BLaER1 (cell line): ENCODE measurements around the gene SCML1.

Experiments
- H3K27ac ChIP-seq: shearing (Covaris generic); formaldehyde crosslinking; 2 replicates; pipeline ENCODE4 v1.8.1; 2022
- H3K27me3 ChIP-seq: shearing (Covaris generic); formaldehyde crosslinking; 2 replicates; pipeline ENCODE4 v1.8.1; 2022
- H3K36me3 ChIP-seq: shearing (Covaris generic); formaldehyde crosslinking; 2 replicates; pipeline ENCODE4 v1.8.1; 2022
- H3K4me1 ChIP-seq: shearing (Covaris generic); formaldehyde crosslinking; 2 replicates; pipeline ENCODE4 v1.8.1; 2022
- H3K4me2 ChIP-seq: shearing (Covaris generic); formaldehyde crosslinking; 2 replicates; pipeline ENCODE4 v1.8.1; 2022
- H3K4me3 ChIP-seq: shearing (Covaris generic); formaldehyde crosslinking; 2 replicates; pipeline ENCODE4 v1.8.1; 2022
- H3K9ac ChIP-seq: shearing (Covaris generic); formaldehyde crosslinking; 2 replicates; pipeline ENCODE4 v1.8.1; 2022
- H3K9me3 ChIP-seq: shearing (Covaris generic); formaldehyde crosslinking; 2 replicates; pipeline ENCODE4 v1.8.1; 2022
- H4K20me1 ChIP-seq: shearing (Covaris generic); formaldehyde crosslinking; 2 replicates; pipeline ENCODE4 v1.8.1; 2022
- Cebpa-rat ChIP-seq: shearing (Covaris generic); IDR thresholded peaks from 2 replicates; pipeline ENCODE4 v1.8.1; 2022

SCML1 gene

GRCh38 chrX:17737710-17737985, 355 bp downstream of the SCML1 start:
- Histone ChIP-seq H3K36me3 (no peaks in the 10 kb centered on the region), H3K9me3 (no peaks in the 10 kb centered on the region), H4K20me1 (peaks cover 29% of the 10 kb centered on the region), H3K4me1 (peaks cover 14% of the 10 kb centered on the region), H3K4me3 (peak overlapping the region; percentile 55), H3K9ac (no peak overlapping the region), H3K4me2 (peak overlapping the region; percentile 72), H3K27me3 (peaks cover 91% of the 10 kb centered on the region), H3K27ac (no peak overlapping the region)
- no peak for TF ChIP-seq Cebpa-rat

- Histone ChIP-seq H3K4me2 (peak overlapping the region; percentile 72), H3K9me3 (no peaks in the 10 kb centered on the region), H3K27me3 (peaks cover 94% of the 10 kb centered on the region), H3K4me3 (peak overlapping the region; percentile 55), H3K4me1 (peaks cover 14% of the 10 kb centered on the region), H3K36me3 (no peaks in the 10 kb centered on the region), H3K9ac (no peak overlapping the region), H4K20me1 (peaks cover 29% of the 10 kb centered on the region), H3K27ac (no peak overlapping the region)
- TF ChIP-seq Cebpa-rat = no peak
Observed at GRCh38 chrX:17737986-17738713, 857 bp downstream of the SCML1 start.

- no peaks in the 10 kb centered on the region for H3K9me3 ChIP-seq
- H3K9ac ChIP-seq = no peak overlapping the region
- H3K4me3 ChIP-seq = peak overlapping the region; percentile 55
- H3K4me1 ChIP-seq = peaks cover 14% of the 10 kb centered on the region
- H3K27ac ChIP-seq = no peak overlapping the region
- peaks cover 29% of the 10 kb centered on the region for H4K20me1 ChIP-seq
- no peak for TF ChIP-seq Cebpa-rat
- H3K36me3 ChIP-seq = no peaks in the 10 kb centered on the region
- H3K4me2 ChIP-seq = peak overlapping the region; percentile 72
- peaks cover 96% of the 10 kb centered on the region for H3K27me3 ChIP-seq
Observed at GRCh38 chrX:17738737-17739535, 1.6 kb downstream of the SCML1 start.

- no peak overlapping the region for H3K4me3 ChIP-seq
Observed at GRCh38 chrX:17740137-17741122, 3.1 kb downstream of the SCML1 start.

DNA sequence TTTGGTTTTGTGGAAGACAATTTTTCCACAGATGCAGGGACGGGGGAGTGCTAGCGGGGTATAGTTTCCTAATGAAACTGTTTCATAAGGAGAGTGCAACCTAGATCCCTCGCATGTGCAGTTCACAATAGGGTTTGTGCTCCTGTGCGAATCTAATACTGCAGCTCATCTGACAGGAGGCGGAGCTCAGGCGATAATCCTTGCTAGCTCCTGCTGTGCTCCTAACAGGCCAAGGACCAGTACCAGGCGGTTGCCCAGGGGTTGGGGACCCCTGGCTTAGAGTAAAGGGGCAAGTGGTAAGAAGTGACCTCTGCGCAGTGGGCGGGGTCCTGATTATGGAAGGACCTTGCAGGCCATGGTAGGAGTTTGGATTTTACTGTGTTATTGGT, 3.8 kb downstream of the SCML1 start:
- peaks cover 77% of the 10 kb centered on the region for H3K27me3 ChIP-seq
- no peaks in the 10 kb centered on the region for H3K9me3 ChIP-seq
- no peak overlapping the region for H3K4me2 ChIP-seq
- H3K36me3 ChIP-seq = no peaks in the 10 kb centered on the region
- no peak for TF ChIP-seq Cebpa-rat
- peaks cover 14% of the 10 kb centered on the region for H3K4me1 ChIP-seq
- peaks cover 29% of the 10 kb centered on the region for H4K20me1 ChIP-seq
- no peak overlapping the region for H3K9ac ChIP-seq
- H3K4me3 ChIP-seq = no peak overlapping the region
- H3K27ac ChIP-seq = no peak overlapping the region

More at GRCh38 chrX:17740137-17741122, 3.1 kb downstream of the SCML1 start:
- no peaks in the 10 kb centered on the region for H3K9me3 ChIP-seq
- peaks cover 29% of the 10 kb centered on the region for H4K20me1 ChIP-seq
- H3K4me1 ChIP-seq = peaks cover 14% of the 10 kb centered on the region
- no peak overlapping the region for H3K4me2 ChIP-seq
- no peaks in the 10 kb centered on the region for H3K36me3 ChIP-seq
- H3K9ac ChIP-seq = no peak overlapping the region
- peaks cover 84% of the 10 kb centered on the region for H3K27me3 ChIP-seq
- H3K27ac ChIP-seq = no peak overlapping the region
- no peak for TF ChIP-seq Cebpa-rat

DNA sequence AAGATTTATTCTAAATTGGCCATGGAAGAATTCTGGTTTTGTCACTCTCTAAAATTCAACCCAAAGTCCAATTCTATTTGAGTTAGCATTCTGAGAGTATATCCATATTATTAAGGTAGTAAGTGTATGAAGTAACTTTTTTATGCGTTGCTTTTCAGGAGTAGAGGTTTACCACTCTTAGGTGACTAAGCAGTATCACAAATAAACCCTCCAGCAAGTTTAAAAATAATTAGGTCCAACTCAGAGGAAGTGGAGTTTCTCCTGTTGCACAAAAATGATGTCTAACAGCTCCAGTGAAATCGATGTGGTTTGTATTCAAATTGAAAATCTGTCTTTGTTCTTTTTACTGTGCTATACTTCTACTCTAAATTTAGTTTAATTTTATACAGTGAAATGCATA, 6.6 kb downstream of the SCML1 start:
- Histone ChIP-seq H3K9ac (no peak overlapping the region), H3K4me1 (no peaks in the 10 kb centered on the region), H3K9me3 (no peaks in the 10 kb centered on the region), H3K36me3 (no peaks in the 10 kb centered on the region), H3K4me2 (no peak overlapping the region), H3K27ac (no peak overlapping the region), H4K20me1 (peaks cover 26% of the 10 kb centered on the region; the same call in 1 of the 2 replicates), H3K4me3 (no peak overlapping the region), H3K27me3 (peaks cover 76% of the 10 kb centered on the region)
- no peak for TF ChIP-seq Cebpa-rat

GRCh38 chrX:17744896-17745523, 7.7 kb downstream of the SCML1 start:
- Histone ChIP-seq H3K27me3 (peaks cover 74% of the 10 kb centered on the region), H3K9ac (no peak overlapping the region), H3K4me1 (no peaks in the 10 kb centered on the region), H3K4me3 (no peak overlapping the region), H3K36me3 (no peaks in the 10 kb centered on the region), H3K4me2 (no peak overlapping the region), H3K9me3 (no peaks in the 10 kb centered on the region), H3K27ac (no peak overlapping the region), H4K20me1 (peaks cover 24% of the 10 kb centered on the region; the same call in 1 of the 2 replicates)
- no peak for TF ChIP-seq Cebpa-rat

GRCh38 chrX:17747692-17748091, 10.4 kb downstream of the SCML1 start:
- Histone ChIP-seq H3K27me3 (peaks cover 68% of the 10 kb centered on the region), H3K4me1 (no peaks in the 10 kb centered on the region), H4K20me1 (peaks cover 16% of the 10 kb centered on the region; the same call in 1 of the 2 replicates), H3K27ac (no peak overlapping the region), H3K36me3 (no peaks in the 10 kb centered on the region), H3K4me2 (no peak overlapping the region), H3K9me3 (no peaks in the 10 kb centered on the region), H3K4me3 (no peak overlapping the region), H3K9ac (no peak overlapping the region)
- no peak for TF ChIP-seq Cebpa-rat

- Histone ChIP-seq H4K20me1 (0 out of 2 replicates have a peak, but pooled peaks cover 16% of the 10 kb centered on the region), H3K27ac (no peak overlapping the region), H3K27me3 (peaks cover 66% of the 10 kb centered on the region), H3K4me1 (no peaks in the 10 kb centered on the region), H3K9ac (no peak overlapping the region), H3K36me3 (no peaks in the 10 kb centered on the region), H3K9me3 (no peaks in the 10 kb centered on the region), H3K4me2 (no peak overlapping the region), H3K4me3 (no peak overlapping the region)
- TF ChIP-seq Cebpa-rat = no peak
Observed at GRCh38 chrX:17748684-17749083, 11.4 kb downstream of the SCML1 start.
